ENCODE measurements around the gene STRADB. TPM values are rescaled to one million over a fixed set of nuclear protein-coding genes. Genes with fewer than 3 reads are reported as not detected.

The STRADB gene
- total and polyA plus RNA-seq, 2 experiments from 2014 or later = 35.9 to 37.1 TPM

DNA sequence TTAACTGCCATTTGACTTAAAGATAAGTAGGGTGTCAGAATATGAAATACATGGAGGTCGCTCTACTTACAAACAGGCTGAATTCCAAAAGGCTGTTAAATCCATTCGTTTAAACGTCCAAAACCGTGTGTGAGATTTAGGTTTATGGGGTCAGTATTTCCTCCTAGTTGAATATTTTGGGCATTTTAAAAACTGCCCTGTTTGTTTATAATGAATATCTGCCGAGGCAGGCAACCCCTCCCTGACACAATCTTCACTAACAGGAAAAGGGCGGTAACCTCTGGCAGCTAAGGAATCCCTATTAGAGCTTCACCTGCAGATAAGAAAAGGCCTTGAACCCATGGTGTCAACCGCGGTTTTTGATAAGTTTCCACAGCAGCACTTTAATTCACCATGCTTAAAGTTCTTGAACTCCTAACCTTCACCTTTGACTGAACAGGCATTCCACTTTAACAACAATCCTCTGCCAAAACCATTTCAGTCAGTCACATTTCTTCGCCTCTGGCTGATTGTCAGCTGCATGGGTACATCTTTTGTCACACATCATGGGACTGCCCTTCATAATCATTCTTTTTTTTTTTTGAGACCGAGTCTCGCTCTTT is 18.0 kb upstream of the STRADB start:
- ATAC-seq = no peak
- 0 out of 2 replicates have a peak, but pooled peaks cover 6% of the 10 kb centered on the region for H3K36me3 ChIP-seq (ENCODE audit: insufficient read depth)
- H4K20me1 ChIP-seq (replicated peaks; ENCODE audit: insufficient read depth) = no peaks in the 10 kb centered on the region; the same call in none of the 2 replicates
- H3K27me3 Mint-ChIP-seq (ENCODE audit: insufficient read depth, low read depth, poor library complexity) = no peaks in the 10 kb centered on the region
- H3K4me3 Mint-ChIP-seq = no peak overlapping the region
- H3K4me3 ChIP-seq = no peak overlapping the region
- TF ChIP-seq ZNF462 (CRISPR knock-in tag; IDR thresholded peaks at IDR 0.05) (no peak), CREB1 (CRISPR knock-in tag; IDR thresholded peaks at IDR 0.05; ENCODE audit: low read depth) (no peak), STAT1 (IDR thresholded peaks at IDR 0.05; ENCODE audit: unreplicated experiment) (no peak), NANOG (IDR thresholded peaks at IDR 0.05; ENCODE audit: borderline replicate concordance) (no peak), POLR2AphosphoS5 (IDR thresholded peaks at IDR 0.05; ENCODE audit: low read depth) (no peak), ZNF114 (CRISPR knock-in tag; IDR thresholded peaks at IDR 0.05) (no peak), CTCF (conservative IDR thresholded peaks at IDR 0.05; ENCODE audit: low read depth in 2 of 2) (no peak), REST (IDR thresholded peaks at IDR 0.05; ENCODE audit: unreplicated experiment) (no peak)
- TF ChIP-seq, protein P1, sequence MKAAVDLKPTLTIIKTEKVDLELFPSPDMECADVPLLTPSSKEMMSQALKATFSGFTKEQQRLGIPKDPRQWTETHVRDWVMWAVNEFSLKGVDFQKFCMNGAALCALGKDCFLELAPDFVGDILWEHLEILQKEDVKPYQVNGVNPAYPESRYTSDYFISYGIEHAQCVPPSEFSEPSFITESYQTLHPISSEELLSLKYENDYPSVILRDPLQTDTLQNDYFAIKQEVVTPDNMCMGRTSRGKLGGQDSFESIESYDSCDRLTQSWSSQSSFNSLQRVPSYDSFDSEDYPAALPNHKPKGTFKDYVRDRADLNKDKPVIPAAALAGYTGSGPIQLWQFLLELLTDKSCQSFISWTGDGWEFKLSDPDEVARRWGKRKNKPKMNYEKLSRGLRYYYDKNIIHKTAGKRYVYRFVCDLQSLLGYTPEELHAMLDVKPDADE (IDR thresholded peaks at IDR 0.05) = no peak
- peaks cover 10% of the 10 kb centered on the region; the same call in 1 of the 3 replicates for H3K4me1 Mint-ChIP-seq
- no peaks in the 10 kb centered on the region for H3K9me2 ChIP-seq (ENCODE audit: insufficient read depth)
- H3F3A ChIP-seq (replicated peaks; ENCODE audit: low read depth) = no peaks in the 10 kb centered on the region
- no peak for DNase-seq (ENCODE audit: low spot score)
- H3K27ac Mint-ChIP-seq = no peak overlapping the region
- peaks cover 4% of the 10 kb centered on the region; the same call in 1 of the 2 replicates for H3K4me1 ChIP-seq (ENCODE audit: insufficient read depth)
- H3K27me3 ChIP-seq (ENCODE audit: insufficient read depth) = no peaks in the 10 kb centered on the region
- peaks cover 31% of the 10 kb centered on the region for H3K9me3 Mint-ChIP-seq
- no peak overlapping the region; the same call in 1 of the 2 replicates for H3K27ac ChIP-seq (ENCODE audit: low read depth)
- H3K4me2 ChIP-seq = no peak overlapping the region
- peaks cover 30% of the 10 kb centered on the region for H3K36me3 Mint-ChIP-seq (ENCODE audit: low read depth)
- H3K79me2 ChIP-seq (replicated peaks; ENCODE audit: insufficient read depth) = peaks cover 35% of the 10 kb centered on the region
- no peak overlapping the region for H2AFZ ChIP-seq
